GM21447 (cell line): ENCODE results near the gene CACNG6.

Experiments
- ATAC-seq: cut with Tn5 transposase; IDR thresholded peaks from one replicate; pipeline ENCODE4 v1.9.1; 2021; ENCODE audit not compliant: unreplicated experiment

The CACNG6 gene

GRCh38 chr19:53966931-53967330 is 24.5 kb upstream of the CACNG6 start:
- no peak for ATAC-seq

GRCh38 chr19:53969366-53969765 is 22.1 kb upstream of the CACNG6 start:
- no peak for ATAC-seq

GRCh38 chr19:53971673-53972072 is 19.8 kb upstream of the CACNG6 start:
- no peak for ATAC-seq

GRCh38 chr19:53977429-53977990 is 13.9 kb upstream of the CACNG6 start:
- peak; percentile 61 for ATAC-seq

DNA sequence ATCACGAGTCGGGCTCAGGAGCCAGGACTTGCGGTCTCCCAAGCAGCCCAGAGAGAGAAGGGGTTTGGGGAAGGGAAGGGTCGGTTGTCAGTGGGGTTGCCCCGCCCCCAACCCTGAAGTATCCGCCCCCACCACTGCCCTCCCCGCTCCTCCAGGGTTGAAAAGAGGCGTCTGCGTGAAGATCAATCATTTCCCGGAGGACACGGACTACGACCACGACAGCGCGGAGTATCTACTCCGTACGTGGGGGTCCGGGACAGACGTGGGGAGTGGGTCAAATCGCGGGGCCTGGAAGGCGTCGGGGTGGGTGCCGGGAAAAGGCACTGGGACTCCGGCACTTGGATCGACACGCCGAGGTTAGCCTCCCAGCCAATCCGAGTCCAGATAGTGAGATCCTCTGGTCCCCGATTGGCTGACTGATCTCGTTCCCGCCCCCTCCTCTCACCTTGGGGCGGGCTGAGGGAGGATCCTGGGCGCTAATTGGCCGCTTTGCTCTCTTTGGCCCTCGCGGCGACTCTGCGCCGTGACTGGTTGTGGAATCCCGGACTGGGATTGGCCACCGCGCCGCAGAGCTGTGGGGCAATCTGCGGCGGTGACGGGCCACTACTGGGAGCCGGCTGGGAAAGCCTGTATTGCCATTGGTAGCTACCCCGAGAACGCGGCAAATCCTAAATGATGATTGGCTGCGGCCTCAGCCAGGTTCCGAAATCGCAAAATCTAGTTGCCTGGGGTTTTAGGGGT is 13.3 kb upstream of the CACNG6 start:
- no peak for ATAC-seq

DNA sequence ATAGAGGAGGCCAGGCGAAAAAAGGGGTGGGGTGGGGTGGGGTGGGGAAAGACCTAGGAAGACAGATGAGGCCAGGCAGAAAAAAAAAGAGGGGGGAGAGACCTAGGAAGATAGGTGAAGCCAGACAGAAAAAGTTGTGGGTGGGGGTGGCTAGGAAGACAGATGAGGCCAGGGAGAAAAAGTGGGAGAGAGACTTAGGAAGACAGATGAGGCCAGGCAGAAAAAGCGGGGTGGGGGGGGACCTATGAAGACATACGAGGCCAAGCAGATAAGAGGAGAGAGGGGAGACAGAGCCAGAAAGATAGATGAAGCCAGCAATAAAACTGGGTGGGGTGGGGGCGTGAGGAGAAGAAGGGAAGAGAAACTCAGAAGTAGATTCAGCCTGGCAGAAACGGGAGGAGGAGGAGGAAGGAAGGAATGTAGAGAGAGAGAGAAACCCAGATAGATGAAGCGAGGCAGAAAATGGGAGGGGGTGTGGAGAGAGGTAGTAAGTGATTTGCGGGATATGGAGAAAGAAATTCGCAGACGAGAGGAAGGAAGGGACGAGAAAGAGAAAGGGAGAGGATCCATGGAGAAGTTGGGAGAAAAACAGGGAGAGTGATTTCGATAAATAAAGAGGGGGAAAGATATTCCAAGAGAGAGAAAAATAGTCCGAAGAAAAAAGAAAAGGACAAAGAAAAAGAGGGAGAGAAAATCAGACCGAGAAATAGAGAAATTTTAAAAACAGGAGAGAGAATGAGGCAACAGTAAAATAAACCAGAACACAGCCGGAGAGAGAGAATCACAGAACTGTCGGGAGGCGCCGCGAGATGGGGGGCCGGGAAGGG is 12.2 kb upstream of the CACNG6 start:
- no peak for ATAC-seq

DNA sequence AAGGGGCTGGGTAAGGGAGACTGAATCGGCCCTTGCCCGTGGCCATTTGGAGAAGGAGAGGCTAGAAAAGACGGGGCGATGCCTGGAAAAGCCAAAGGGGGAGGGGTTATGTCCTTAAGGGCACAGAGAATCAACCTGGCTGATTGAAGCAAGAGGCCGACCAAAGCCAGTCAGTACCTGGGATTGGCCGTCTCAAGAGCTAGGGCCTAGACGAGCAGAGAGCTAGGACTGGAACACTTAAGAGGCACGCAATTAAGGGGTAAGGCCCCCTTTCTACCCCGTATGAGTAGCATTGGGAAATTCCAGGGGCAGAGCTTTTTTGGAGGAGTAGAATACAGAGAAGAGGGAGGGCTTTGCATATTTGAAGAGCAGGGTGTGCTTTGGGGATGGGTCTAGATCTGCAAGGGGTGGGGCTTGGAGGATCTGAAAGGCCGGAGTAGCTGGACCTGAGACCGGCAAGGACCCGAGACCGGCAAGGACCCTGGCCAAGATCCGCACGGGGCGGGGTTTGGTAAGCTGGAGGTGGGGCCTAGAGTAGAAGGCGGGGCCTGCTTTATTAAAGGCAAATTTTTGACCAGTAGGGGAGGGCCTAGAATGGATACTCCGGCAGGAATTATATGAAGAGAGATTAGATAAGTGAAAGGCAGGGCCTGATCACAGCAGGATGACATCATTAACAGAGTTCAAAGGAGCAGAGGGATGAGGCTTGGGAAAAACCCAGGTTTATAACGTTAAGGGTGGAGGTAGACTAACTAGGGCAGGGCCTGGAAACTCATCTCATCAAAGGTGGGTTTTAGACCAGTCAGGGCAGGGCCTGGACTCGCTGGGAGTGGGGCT is 10.7 kb upstream of the CACNG6 start:
- ATAC-seq, result no peak

GRCh38 chr19:53981376-53981951 is 10.0 kb upstream of the CACNG6 start:
- no peak for ATAC-seq

- ATAC-seq, result no peak
These were observed 9.4 kb upstream of the CACNG6 start for GRCh38 chr19:53982001-53982451.

DNA sequence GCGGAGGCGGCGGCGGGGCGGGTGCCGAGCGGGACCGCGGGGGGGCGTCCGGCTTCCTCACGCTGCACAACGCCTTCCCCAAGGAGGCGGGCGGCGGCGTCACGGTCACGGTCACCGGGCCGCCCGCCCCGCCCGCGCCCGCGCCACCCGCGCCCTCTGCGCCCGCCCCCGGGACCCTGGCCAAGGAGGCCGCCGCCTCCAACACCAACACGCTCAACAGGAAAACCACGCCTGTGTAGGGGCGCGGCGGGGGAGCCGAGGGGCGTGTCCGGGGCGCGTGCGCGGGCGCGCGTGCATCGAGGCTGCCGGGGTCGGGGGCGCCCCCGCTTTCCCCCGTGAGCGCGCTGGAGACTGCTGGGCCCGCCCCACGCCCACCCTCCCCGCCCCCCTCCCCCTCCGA is 8.8 kb upstream of the CACNG6 start:
- no peak for ATAC-seq

- no peak for ATAC-seq
These were observed 7.8 kb upstream of the CACNG6 start for GRCh38 chr19:53983457-53984289.

DNA sequence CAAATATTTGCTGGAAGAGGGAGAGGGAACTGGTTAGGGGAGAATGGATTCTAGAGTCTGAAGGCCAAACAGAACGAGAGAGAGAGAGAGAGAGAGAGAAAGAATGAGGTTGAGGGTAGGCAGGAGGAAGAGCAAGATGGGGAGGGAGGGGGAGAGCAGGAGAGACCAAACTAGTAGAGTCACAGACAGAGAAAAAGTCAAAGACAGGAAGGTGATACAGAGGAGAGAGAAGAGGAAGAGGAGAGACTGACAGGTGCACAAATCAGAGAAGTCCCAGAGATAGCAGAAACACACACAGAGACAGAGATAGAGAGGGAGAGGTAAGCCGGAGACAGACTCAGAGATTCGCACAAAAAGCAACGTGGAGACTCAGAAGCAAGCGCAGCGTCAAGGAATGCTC is 5.6 kb upstream of the CACNG6 start:
- no peak for ATAC-seq

DNA sequence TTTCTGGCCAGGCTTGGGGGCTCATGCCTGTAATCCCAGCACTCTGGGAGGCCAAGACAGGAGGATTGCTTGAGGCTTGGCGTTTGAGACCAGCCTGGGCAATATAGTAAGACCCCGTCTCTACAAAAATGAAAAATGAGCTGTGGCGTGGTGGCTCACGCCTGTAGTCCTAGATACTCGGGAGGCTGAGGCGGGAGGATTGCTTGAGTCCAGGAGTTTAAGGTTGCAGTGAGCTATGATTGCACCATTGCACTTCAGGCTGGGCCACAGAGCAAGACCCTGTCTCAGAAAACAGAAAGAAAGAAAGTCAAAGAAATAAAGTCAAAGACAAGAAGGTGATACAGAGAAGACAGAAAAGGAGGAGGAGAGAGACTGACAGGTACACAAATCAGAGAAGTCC is 2.5 kb upstream of the CACNG6 start:
- no peak for ATAC-seq

DNA sequence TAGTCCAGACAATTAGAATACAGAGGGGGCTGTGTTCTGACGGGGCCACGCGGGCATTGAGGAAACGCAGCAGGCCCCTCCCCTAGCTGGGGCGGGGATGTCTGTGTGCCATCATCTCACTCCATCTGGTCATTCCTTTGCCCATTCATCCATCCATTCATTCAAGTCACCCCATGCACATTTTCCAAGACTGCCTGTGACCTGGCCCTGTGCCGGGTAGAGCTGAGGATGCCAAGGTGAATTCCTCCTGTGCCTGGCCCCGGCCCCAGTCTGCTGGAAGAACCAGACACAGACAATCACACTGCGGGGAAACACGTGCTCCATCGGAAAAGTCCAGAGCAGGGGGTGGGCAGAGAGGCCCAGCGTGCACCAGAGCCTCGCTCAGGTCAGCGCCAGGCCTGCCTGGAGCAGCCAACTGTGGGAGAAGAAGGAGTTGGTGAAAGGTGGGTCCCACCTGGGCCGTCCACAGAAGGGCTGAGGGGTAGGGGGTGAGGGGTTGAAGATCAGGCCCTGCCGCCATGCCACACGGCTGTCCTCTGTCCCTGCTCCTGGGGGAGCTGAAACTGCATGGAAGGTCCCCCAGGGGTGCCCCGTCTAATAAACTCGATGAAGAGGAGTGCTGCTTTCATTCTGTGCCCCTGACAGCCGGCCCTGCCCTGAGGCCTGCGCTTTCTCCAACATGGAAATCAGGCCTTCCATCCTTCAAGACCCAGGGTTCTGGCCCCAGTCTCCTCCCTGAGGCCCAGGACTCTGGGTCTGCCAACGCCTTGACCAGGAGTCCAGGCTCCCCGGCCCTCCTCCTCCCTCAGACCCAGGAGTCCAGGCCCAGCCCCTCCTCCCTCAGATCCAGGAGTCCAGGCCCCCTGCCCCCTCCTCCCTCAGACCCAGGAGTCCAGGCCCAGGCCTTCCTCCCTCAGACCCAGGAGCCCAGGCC is 1.6 kb upstream of the CACNG6 start:
- ATAC-seq, result no peak

- no peak for ATAC-seq
These were observed 774 bp downstream of the CACNG6 start for GRCh38 chr19:53992211-53992610.

- no peak for ATAC-seq
These were observed 1.4 kb downstream of the CACNG6 start for GRCh38 chr19:53992815-53993214.

GRCh38 chr19:53993448-53993847 is 2.0 kb downstream of the CACNG6 start:
- no peak for ATAC-seq

GRCh38 chr19:53994811-53995210 is 3.4 kb downstream of the CACNG6 start:
- no peak for ATAC-seq

DNA sequence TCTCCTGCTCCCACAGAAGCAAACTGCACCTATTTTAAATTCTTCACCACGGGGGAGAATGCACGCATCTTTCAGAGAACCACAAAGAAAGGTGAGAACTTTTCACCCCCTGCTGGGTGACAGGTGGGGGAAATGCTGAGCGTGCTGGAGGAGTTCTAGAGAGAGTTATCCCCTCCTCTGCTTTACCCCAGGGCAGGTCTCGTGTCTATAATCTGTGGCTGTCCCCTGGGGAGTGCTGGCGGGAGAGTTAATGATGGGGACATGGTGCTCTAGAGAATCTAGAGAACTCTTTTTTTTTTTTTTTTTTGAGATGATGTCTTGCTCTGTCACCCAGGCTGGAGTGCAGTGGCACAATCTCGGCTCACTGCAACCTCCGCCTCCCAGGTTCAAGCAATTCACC is 6.8 kb downstream of the CACNG6 start:
- no peak for ATAC-seq
